Vagina (tissue), 2 donors: ENCODE measurements around the gene ABCA3.

Experiments used
- POLR2A ChIP-seq, 2 donors: fragments of 450-650 bp; IDR thresholded peaks; one replicate each; pipeline ENCODE4 v1.6.1; 2017; ENCODE audit warnings: antibody characterized with exemption in 2 of 2, mild to moderate bottlenecking in 2 of 2, moderate library complexity in 2 of 2
- TF ChIP-seq, protein P1 (sequence below), 3 experiments: fragments of 450-650 bp in 2 of 3; fragments of 200-600 bp in 1 of 3; sonication (generic) in 1 of 3; IDR thresholded peaks; one replicate each; pipeline ENCODE4 v1.5.1; 2017 to 2019; ENCODE audit warnings: antibody characterized with exemption in 3 of 3, mild to moderate bottlenecking in 2 of 3, moderate library complexity in 2 of 3

DNA sequence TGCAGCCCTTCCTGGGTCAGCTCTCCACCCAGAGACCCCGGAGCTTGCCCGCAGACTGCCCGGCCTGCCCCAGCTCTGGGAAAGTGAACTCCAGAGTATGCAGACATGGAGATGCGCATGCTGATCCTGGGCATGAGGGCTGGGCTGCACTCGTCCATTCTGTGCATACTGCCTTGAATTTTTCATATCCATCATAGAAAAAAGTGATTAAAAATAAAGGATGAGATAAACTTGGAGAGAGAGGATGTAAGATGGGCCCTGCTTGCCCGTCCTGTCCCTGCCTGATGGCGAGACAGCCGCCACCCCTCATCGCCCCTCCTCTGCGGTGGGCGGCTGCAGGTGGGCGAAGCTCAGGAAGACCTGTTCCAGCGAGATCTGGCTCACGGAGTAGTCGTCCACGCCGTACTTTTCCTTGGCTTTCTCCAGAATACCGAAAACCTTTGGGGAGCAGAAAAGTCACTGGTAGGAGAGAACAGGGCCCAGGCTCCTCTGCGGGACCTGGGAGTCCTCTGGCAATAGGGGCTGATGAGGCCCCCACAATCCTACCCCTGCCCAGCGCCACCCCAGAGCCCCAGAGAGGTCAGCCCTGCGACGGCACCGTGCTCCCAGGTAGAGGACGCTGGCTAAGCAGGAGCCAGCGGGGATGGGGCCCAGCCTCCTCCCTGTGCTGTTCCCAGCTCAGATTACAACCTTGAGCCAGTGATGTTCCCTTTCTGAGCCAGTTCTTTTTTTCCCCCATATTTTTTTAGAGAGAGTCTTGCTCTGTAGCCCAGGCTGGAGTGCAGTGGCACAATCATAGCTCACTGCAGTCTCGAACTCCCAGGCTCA is 63.9 kb downstream of the ABCA3 start:
- TF ChIP-seq, protein P1, sequence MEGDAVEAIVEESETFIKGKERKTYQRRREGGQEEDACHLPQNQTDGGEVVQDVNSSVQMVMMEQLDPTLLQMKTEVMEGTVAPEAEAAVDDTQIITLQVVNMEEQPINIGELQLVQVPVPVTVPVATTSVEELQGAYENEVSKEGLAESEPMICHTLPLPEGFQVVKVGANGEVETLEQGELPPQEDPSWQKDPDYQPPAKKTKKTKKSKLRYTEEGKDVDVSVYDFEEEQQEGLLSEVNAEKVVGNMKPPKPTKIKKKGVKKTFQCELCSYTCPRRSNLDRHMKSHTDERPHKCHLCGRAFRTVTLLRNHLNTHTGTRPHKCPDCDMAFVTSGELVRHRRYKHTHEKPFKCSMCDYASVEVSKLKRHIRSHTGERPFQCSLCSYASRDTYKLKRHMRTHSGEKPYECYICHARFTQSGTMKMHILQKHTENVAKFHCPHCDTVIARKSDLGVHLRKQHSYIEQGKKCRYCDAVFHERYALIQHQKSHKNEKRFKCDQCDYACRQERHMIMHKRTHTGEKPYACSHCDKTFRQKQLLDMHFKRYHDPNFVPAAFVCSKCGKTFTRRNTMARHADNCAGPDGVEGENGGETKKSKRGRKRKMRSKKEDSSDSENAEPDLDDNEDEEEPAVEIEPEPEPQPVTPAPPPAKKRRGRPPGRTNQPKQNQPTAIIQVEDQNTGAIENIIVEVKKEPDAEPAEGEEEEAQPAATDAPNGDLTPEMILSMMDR (IDR thresholded peaks at IDR 0.05) = no peak
- no peak for TF ChIP-seq POLR2A (IDR thresholded peaks at IDR 0.05)
